Retinal pigment epithelial cell (primary cell): ENCODE measurements around the gene NAA40.
A peak's percentile ranks its signal among the peaks of the same experiment; 100 is the strongest.

Experiments
- DNase-seq: peaks from one replicate; pipeline ENCODE4 v3.0.0-alpha.2; 2010; ENCODE audit warnings: low read depth
- H3K4me3 ChIP-seq: 2 replicates; pipeline ENCODE4 v1.5.1; 2011; ENCODE audit warnings: mild to moderate bottlenecking, low read length, control low read depth, moderate library complexity
- TF ChIP-seq, protein P1 (sequence below): conservative IDR thresholded peaks from 2 replicates; pipeline ENCODE4 v1.5.1; 2011; ENCODE audit warnings: low read depth, low read length, control low read depth, inconsistent platforms

NAA40 gene

DNA sequence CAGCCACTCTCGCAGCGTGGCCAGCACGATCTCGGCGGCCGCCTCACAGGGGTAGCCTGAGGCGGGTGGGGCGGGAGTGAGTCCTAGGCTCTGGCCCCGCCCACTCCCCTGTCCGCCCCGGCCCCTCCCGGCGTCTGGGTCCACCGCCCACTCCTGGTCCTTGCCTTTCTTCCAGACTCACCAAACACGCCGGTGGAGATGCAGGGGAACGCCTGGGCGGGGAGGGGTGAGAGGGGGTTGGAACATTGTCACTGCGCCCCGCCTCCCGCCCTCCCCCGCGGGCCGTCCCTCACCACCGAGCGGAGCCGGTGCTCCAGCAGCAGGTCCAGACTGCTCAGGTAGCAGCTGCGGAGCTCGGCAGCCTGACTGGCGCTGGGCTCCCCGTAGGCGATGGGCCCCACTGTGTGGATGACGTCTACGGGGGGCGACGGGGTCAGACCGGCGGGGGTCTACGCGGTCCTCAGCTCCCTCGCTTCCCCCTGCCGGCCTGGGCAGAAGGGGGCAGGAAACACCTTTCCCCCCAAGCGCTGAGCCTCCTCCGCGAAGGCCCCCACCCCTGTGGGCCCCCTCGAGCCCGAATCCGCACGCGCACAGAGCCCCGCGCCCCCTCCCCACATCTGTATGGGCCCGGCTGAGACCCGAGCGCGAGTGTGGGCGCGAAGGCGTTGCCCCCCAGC lies 60.7 kb downstream of the NAA40 start:
- TF ChIP-seq, protein P1, sequence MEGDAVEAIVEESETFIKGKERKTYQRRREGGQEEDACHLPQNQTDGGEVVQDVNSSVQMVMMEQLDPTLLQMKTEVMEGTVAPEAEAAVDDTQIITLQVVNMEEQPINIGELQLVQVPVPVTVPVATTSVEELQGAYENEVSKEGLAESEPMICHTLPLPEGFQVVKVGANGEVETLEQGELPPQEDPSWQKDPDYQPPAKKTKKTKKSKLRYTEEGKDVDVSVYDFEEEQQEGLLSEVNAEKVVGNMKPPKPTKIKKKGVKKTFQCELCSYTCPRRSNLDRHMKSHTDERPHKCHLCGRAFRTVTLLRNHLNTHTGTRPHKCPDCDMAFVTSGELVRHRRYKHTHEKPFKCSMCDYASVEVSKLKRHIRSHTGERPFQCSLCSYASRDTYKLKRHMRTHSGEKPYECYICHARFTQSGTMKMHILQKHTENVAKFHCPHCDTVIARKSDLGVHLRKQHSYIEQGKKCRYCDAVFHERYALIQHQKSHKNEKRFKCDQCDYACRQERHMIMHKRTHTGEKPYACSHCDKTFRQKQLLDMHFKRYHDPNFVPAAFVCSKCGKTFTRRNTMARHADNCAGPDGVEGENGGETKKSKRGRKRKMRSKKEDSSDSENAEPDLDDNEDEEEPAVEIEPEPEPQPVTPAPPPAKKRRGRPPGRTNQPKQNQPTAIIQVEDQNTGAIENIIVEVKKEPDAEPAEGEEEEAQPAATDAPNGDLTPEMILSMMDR: no peak
- no peak for DNase-seq

DNA sequence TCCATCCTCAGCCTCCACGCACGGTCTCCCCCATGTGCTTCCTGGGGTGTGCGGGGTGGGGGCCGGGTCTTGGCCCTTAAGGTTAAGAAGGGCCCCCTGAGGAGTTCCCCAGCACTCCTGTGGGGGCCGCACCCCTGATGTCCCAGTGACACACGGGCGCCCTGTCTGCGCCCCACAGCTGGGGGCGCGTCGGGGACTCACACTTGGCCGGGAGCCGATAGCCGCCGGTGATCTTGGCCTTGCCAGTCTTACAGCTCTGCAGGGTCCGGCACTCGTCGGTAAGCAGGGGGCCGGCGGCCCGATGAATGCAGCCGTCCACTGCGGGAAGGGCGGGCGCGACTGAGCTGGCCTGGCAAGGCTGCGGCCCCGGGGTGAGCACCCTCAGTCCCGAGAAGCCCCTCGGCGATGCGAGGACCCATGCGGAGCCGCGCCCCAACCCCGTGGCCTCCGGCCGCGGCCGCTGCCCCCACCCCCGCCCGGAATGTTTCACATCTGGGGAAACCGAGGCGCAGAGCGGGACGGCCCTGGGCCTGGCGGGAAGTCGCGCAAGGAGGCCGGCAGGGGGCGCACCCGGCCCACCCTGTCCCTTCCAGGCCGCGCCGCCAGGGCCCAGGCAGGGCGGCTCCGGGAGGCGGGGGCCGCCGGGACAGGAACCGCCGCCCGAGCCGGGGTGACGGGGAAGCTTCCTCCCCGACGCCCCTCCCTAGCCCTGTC lies 61.4 kb downstream of the NAA40 start:
- H3K4me3 ChIP-seq: peak overlapping the region; percentile 20
- TF ChIP-seq, protein P1: peak; percentile 59
- no peak for DNase-seq

More for the DNA sequence above, 60.7 kb downstream of the NAA40 start:
- peak overlapping the region; percentile 20 for H3K4me3 ChIP-seq

DNA sequence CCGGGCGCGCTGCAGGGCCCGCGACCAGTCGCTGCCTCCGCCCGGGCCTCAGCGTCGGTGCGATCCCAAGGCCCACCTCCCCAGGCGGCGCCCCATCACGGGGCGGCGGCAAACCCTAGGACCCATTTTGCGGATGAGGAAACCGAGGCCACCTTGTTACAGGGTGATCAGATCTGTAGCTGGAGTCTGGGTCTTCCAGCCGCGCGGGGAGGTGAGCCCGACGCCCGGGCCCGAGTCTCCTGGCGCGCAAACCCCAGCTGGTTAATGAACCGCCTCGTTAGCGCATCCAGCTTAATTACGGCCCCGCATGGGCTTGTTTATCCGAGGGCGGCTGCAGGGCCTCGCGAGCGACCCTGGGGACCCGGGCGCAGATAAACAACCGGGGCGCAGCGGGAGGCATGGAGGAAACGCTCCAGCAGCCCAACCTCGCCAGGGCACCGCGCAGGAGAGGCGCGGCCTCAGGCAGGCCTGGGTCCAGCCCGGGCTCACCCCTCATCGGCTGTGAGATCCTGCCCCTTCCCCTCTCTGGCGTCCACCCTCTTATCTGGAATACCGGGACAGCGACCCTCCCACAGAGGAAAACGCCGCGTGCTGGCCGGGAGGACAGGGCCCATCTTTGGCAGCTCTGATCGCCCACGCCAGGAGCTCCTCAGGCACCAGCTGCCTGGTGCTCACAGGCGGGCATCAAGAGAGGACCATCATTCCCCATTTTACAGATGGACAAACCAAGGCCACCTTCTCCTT lies 62.1 kb downstream of the NAA40 start:
- DNase-seq: no peak
- TF ChIP-seq, protein P1: no peak
- H3K4me3 ChIP-seq: no peak overlapping the region

DNA sequence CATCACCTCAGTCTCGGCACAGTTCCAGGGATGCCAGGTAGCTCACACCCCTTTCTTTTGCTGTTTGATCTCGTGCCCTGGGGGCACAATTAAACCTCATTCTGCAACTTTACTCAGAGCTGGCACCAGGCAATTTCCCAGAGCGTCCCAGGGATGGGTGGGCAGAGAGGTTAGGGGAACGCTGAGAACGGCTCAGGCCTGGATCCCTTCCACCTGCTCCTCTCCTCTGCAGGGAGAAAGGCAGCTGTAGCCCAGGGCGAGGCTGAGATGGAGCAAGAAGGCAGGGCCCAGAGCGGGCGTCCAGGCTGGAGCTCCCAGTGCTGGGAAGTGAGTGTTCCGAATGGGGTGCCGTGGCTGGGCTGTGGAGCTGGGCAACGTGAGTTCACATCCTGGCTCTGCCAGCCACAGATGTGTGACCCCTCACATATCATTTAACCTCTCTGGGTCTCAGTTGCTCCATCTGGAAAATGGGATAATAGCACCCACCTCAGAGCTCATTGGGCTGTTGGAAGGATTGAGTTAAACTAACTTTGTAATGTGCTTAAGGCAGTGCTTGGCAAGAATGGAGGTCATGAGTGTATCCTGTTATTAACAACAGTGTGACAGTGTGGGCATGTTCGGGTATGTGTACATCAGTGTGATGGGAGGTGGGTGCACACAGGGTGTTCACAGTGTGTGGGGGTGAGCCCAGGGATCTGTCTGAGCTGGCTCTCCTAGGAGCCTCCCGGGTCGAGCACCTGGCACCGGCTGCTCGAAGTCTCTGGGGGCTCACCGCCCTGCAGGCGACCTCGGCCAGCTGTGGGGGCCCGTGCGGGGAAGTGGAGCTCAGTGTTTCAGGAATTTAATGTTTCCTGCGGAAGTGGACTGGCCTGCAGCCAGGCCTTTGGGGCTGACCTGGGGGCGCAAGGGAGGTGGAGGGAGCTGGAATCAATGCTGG lies 63.0 kb downstream of the NAA40 start:
- TF ChIP-seq, protein P1: no peak
- DNase-seq: no peak
- H3K4me3 ChIP-seq: no peak overlapping the region

DNA sequence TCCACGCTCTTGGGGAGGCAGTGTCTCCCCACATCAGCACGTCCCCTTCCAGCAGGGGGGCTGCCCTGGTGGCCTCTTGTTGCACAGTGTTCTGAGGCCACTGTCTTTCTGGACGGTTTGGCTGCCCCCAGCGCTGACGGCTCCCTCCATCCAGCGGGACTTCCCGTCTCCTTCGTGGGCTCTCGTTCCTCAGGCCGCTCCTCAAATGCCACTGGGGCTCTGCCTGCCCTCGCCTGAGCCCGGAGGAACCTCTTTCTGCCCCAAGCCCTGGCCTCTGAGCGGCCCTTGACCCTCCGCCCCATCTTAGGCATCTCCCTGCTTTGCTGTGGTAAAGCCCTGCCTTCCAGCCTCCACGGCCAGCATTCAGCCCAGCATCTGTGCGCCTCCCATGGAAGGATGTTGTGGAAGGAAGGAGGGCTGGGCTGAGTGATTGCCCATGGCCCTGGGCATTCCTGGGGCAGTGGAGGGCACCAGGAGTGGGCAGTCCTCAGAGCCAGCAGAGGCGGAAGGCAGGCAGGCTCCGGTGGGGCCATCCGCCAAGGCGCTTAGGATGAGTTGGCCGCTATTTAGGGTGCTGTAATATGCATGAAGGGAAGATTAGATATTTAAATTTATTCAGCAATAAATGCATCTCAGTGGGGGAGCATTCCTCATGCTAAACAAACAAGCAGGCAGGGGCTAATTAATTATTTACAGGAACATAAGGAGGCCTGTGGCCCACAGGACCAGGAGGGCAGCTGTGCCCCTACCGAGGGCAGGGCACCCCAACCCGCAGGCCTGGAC lies 65.2 kb downstream of the NAA40 start:
- no peak overlapping the region for H3K4me3 ChIP-seq
- DNase-seq: no peak
- TF ChIP-seq, protein P1: no peak

DNA sequence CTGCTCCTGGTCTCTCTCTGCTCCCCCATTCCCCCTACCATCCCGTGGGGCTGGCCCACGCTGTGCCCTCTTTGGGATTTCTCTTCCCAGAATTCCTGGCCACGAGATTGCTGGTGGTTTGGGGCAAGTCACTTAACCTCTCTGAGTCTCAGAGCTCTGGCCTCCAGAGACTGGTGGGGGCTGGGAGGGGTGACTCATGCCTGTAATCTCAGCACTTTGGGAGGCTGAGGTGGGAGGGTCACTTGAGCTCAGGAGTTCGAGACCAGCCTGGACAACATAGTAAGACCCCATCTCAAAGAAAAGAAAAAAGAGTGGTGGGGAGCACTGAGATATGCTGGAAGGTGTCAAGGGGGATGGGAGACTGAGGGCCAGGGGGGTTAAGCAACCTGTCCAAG lies 65.8 kb downstream of the NAA40 start:
- no peak for DNase-seq
- H3K4me3 ChIP-seq: no peak overlapping the region
- TF ChIP-seq, protein P1: no peak
